RWPE1 (cell line): ENCODE measurements around the gene ZNF644.

ENCODE experiments used
- CTCF ChIA-PET: fragments of 350-600 bp; sonication (Branson Sonifier 250); formaldehyde crosslinking; extraction: SDS; loops from one replicate; lab custom pipeline; 2021; lab: Yijun Ruan, JAX
- POLR2A ChIA-PET: fragments of 400-600 bp; formaldehyde crosslinking; extraction: SDS; loops from one replicate; lab custom pipeline; 2020; ENCODE audit warnings: antibody characterized with exemption; ENCODE audit not compliant: low non-redundant PET; lab: Yijun Ruan, JAX
- DNase-seq: peaks from one replicate; pipeline ENCODE4 v3.0.0; 2012; ENCODE audit warnings: low spot score
- H3K27ac ChIP-seq: fragments of 450-650 bp; 2 replicates; pipeline ENCODE4 v1.5.1; 2017
- TF ChIP-seq, protein P1 (sequence below): fragments of 450-650 bp; conservative IDR thresholded peaks from 2 replicates; pipeline ENCODE4 v1.5.1; 2017; ENCODE audit warnings: low read depth, mild to moderate bottlenecking

Gene ZNF644

DNA sequence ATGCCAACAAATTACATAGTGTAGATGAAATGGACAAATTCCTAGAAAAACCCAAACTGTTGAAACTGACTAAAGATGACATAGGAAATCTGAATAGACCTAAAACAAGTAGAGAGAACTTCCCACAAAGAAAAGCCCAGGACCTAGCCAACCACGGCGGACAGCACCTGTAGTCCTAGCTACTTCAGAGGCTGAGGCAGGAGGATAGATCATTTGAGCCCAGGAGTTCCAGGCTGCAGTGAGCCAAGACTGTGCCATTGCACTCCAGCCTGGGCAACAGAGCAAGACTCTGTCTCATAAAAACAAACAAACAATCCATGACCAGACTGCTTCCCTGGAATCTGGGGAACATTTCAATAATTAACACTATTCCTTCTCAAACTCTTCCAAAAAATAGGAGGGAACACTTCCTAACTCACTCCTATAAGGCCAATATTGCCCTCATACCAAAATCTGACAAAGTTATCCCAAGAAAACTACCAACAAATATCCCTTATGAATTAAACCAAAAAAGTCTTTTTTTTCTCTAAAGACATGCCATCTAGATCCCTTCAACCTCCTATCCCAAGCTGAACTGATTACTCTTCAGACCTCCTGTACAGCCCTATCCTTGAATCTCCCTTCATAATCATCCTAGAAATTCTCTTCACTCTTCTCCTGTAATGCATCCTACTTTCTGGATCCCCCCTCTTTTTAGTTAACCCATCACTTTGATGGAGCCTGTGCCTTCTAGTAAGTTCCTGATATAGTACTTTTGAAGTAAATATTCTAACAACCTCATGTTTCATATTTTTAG is 15.5 kb downstream of the ZNF644 start:
- DNase-seq = no peak
- TF ChIP-seq, protein P1, sequence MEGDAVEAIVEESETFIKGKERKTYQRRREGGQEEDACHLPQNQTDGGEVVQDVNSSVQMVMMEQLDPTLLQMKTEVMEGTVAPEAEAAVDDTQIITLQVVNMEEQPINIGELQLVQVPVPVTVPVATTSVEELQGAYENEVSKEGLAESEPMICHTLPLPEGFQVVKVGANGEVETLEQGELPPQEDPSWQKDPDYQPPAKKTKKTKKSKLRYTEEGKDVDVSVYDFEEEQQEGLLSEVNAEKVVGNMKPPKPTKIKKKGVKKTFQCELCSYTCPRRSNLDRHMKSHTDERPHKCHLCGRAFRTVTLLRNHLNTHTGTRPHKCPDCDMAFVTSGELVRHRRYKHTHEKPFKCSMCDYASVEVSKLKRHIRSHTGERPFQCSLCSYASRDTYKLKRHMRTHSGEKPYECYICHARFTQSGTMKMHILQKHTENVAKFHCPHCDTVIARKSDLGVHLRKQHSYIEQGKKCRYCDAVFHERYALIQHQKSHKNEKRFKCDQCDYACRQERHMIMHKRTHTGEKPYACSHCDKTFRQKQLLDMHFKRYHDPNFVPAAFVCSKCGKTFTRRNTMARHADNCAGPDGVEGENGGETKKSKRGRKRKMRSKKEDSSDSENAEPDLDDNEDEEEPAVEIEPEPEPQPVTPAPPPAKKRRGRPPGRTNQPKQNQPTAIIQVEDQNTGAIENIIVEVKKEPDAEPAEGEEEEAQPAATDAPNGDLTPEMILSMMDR = no peak
- ChIA-PET CTCF (no interaction called here), POLR2A (no interaction called here)
- H3K27ac ChIP-seq = no peak overlapping the region

DNA sequence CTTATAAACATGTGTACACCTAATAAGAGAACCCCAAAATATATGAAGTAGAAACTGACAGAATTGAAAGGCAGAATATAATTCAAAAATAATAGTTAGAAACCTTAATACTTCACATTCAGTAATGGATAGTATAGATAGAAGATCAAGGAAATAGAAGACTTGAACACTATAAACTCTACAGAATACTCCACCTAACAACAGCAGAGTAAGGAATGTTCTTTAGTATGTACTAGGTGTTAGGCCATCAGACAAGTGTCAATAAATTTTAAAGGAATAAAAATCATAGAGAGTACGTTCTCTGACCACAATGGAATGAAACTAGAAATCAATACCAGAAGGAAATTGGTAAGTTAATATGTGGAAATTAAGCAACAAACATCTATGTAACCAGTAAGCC is 16.6 kb downstream of the ZNF644 start:
- ChIA-PET POLR2A (no interaction called here), CTCF (no interaction called here)
- DNase-seq = no peak
- TF ChIP-seq, protein P1 = no peak
- no peak overlapping the region for H3K27ac ChIP-seq

DNA sequence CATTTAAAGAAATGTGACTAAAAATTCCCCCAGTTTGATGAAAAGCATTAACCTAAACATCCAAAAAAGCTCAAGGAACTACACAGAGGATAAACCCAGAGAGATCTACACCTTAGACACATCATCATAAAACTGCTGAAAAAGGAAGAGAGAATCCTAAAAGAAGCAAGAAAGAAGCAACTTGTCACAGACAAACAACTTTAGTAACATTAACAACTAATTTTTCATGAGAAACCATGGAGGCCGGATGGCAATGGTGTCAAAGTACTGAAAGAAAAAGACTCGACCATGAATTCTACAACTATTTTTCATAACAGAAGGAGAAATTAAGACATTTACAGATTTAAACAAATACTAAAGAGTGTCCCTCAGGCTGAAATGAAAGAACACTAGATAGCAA is 17.7 kb downstream of the ZNF644 start:
- ChIA-PET POLR2A (no interaction called here), CTCF (no interaction called here)
- DNase-seq = no peak
- H3K27ac ChIP-seq = no peak overlapping the region
- TF ChIP-seq, protein P1 = no peak

DNA sequence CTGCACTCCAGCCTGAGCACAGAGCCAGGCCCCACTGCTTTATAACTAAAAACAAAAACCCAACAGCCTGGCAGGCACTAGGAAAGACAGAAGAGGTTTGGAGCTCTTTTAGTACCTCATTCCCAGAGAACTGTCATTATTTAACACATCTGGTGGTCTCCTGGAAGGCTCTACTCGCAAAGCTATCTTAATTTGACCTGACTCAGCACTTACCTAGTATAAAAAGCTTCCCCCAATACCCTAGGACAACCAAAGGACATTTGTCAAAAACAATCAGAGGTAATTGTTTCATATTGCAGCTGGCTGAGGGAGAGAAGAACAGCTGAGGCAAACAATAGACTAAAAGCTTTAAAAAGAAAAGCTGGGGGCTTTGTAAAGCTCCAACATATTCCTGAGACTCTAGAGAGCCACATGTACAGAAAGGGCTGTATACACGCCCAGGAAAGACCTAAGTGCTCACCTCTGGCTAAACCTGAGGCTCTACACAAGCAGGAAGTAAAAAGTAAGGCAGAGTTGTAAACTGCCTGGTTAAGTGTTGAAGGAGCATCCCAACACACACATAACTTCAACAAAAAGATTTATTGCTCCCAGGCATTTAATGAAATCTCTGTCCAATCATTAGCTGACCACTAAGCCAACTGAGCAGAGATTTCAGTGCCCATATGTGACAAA is 25.0 kb downstream of the ZNF644 start:
- ChIA-PET POLR2A (no interaction called here), CTCF (interaction anchor here (0.6 kb wide), 1 partner anchor 38 kb away, joined by 4 read pairs; no protein-coding TSS in a partner anchor)

DNA sequence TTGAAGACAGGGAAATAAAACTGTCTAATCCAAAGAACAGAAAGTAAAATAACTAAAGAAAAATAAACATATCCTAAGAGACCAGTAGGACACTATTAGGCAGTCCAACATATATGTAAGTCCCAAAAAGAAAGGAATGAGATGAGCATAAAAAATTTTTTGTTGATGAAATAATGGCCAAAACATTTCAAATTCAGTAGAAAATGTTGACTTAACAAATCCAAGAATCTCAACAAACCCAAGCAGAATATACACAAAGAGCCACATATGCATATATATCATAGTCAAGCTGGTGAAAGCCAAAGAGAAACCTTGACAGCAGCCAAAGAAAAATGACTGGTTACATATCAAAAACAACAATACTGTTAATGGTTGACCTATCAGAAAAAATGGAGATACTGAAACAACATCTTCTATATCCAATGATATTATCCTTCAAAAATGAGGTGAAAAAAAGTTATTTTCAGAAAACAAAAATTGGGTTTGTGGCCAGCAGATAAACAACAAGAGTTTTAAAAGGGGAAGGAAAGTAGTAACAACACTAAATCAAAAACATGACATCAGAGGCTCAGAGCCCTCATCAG is 26.4 kb downstream of the ZNF644 start:
- DNase-seq = no peak
- ChIA-PET POLR2A (no interaction called here), CTCF (no interaction called here)
- H3K27ac ChIP-seq = no peak overlapping the region
- TF ChIP-seq, protein P1 = no peak

More for the DNA sequence above, 25.0 kb downstream of the ZNF644 start:
- H3K27ac ChIP-seq = no peak overlapping the region
- DNase-seq = no peak
- TF ChIP-seq, protein P1 = no peak

DNA sequence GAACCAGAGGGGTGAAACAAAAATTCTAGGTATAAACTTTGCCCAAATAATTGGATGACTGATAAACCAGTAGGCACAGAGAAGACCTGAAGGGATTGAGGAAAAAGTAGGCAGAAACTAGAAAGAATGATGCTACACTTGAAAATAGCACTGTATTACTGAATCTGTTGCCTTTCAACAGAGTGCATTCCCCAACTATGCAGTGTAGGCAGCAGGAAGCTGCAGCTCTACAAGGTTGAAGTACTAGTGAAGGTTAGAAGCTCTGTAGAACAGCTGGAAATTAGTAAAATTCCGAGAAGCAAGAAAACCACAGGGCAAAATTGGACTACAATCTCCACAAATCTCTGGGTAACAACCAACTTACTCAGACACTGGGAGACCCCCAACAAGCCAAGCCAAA is 27.4 kb downstream of the ZNF644 start:
- POLR2A ChIA-PET = no interaction called here
- CTCF ChIA-PET = interaction anchor here (0.6 kb wide), 1 partner anchor 25 kb away, joined by 3 read pairs; no protein-coding TSS in a partner anchor
- no peak overlapping the region for H3K27ac ChIP-seq
- DNase-seq = no peak
- TF ChIP-seq, protein P1 = no peak
